ENCODE data around the gene KRTAP10-11. TPM values are rescaled to one million over a fixed set of nuclear protein-coding genes. Genes with fewer than 3 reads are reported as not detected.

KRTAP10-11 gene
- total and polyA plus RNA-seq, 8 donors = not detected

DNA sequence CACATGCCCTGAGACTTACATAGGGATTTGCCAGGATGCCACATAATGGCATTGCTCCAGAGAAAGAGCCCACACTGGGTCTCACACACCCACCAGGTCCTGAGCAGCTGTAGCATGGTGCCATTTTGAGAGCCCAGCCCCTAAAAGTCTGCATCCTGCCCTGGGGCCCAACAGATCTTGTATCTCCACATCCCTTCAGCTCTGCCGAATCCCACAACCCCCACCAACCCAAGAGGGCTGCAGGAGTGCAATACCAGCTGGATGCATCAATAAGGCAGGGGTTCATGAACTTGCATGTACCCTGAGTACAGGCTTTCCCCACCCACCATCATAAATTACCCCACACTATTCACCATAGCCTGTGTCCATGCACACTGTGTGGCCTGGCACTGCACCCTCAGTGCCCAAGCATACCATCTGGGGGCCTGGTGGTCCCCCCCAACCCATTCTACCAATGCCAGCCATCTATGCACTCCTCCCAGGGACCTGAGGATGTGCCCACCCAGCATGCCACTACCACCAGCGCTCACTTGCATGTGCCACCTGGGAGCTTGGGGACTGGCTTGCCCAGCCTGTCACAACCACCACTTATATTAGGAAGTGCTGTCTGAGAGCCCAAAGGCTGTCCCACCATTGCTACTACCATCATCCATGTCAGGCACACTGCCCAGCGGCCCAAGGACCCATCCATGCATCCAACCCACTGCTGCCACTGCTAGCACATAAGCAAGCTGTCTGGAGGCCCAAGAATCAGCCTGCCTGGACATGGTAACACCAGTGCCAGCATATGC lies 24.6 kb downstream of the KRTAP10-11 start:
- intact Hi-C loops (cut with DNase I) = no loop called here
- no peak overlapping the region for H3K4me3 ChIP-seq
- no peaks in the 10 kb centered on the region for H3K9me3 ChIP-seq
- 54 to 61% methylated on average over 3 of the region's 3 CpGs for WGBS, 2 donors
- no peaks in the 10 kb centered on the region for H3K4me1 ChIP-seq
- TF ChIP-seq, protein P1, sequence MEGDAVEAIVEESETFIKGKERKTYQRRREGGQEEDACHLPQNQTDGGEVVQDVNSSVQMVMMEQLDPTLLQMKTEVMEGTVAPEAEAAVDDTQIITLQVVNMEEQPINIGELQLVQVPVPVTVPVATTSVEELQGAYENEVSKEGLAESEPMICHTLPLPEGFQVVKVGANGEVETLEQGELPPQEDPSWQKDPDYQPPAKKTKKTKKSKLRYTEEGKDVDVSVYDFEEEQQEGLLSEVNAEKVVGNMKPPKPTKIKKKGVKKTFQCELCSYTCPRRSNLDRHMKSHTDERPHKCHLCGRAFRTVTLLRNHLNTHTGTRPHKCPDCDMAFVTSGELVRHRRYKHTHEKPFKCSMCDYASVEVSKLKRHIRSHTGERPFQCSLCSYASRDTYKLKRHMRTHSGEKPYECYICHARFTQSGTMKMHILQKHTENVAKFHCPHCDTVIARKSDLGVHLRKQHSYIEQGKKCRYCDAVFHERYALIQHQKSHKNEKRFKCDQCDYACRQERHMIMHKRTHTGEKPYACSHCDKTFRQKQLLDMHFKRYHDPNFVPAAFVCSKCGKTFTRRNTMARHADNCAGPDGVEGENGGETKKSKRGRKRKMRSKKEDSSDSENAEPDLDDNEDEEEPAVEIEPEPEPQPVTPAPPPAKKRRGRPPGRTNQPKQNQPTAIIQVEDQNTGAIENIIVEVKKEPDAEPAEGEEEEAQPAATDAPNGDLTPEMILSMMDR (IDR thresholded peaks at IDR 0.05) = no peak
- no peak for FAIRE-seq
- peaks cover 0 to 6% (median 0%) of the 10 kb centered on the region in 4 donors for H3K27me3 ChIP-seq
- H3K27ac ChIP-seq = no peak overlapping the region
- DNase-seq = no peak
- H3K36me3 ChIP-seq = no peaks in the 10 kb centered on the region
- ATAC-seq = no peak

DNA sequence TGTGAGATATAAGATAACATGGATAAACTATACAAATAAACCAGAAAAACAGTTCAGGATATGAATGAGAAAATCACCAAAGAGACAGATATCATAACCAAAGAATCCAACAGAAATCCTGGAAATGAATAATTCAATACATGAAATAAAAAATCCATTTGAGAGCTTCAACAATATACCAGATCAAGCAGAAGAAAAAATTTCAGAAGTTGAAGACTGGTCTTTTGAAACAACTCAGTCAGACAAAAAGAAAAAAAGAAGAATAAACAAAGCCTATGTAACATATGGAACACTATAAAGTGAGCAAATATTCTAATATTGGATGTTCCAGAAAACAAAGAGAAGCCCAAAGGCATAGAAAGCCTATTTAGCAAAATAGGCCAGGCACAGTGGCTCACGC lies 25.7 kb downstream of the KRTAP10-11 start:
- TF ChIP-seq, protein P1 (IDR thresholded peaks at IDR 0.05) = no peak
- H3K4me1 ChIP-seq = no peaks in the 10 kb centered on the region
- 90 to 93% methylated on average over 1 of the region's 1 CpG for WGBS, 2 donors
- DNase-seq (no peak), ATAC-seq (no peak), FAIRE-seq (no peak)
- intact Hi-C loops (cut with DNase I) = no loop called here
- no peaks in the 10 kb centered on the region for H3K36me3 ChIP-seq
- H3K9me3 ChIP-seq = no peaks in the 10 kb centered on the region
- H3K4me3 ChIP-seq = no peak overlapping the region
- H3K27me3 ChIP-seq = peaks cover 0 to 6% (median 0%) of the 10 kb centered on the region in 4 donors
- H3K27ac ChIP-seq = no peak overlapping the region

DNA sequence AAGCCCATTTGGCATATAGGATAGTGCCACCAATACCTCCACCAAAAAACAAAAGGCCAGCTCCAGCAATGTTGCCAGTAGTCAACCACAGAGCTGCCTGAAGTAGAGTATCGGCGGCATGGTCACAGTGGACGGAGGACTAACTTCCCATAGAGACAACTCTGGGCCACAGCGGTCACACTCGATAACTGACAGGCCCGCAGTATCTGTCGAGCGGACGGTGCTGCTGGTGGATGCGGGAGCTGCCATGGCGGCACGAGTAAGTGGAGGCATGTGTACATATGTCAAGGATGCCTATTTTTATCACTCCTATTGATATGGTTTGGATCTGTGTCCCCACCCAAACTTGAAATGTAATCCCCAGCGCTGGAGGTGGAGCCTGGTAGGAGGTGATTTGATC lies 31.7 kb downstream of the KRTAP10-11 start:
- Histone ChIP-seq H3K4me1 (no peaks in the 10 kb centered on the region), H3K27me3 (no peaks in the 10 kb centered on the region), H3K9me3 (no peaks in the 10 kb centered on the region), H3K4me3 (no peak overlapping the region), H3K27ac (no peak overlapping the region), H3K36me3 (no peaks in the 10 kb centered on the region)
- ATAC-seq = no peak
- no peak for FAIRE-seq
- 81 to 86% methylated on average over 13 of the region's 13 CpGs for WGBS, 2 donors
- TF ChIP-seq, protein P1 (IDR thresholded peaks at IDR 0.05) = no peak
- intact Hi-C loops (cut with DNase I) = no loop called here
- no peak for DNase-seq

DNA sequence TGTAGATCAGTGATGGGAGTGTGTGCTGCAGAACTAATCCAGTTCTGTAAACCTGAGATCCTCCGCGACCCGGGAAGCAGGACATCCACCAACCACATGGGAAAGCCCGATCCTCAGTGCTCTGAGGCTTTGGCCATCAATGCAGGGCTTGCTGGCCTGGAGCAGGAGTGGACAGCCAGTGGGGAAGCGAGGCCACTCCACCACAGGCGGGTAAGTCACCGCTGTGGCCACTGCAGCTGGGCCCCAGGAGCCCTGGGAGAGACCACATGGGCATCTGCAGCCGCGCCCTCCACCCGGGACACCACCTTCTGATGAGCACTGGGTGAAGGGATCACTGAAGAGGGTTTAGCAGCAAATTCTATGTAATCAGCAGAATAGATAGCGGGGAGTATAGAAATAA lies 34.9 kb downstream of the KRTAP10-11 start:
- TF ChIP-seq, protein P1 (IDR thresholded peaks at IDR 0.05) = no peak
- Histone ChIP-seq H3K4me1 (no peaks in the 10 kb centered on the region), H3K27ac (no peak overlapping the region), H3K27me3 (no peaks in the 10 kb centered on the region), H3K36me3 (no peaks in the 10 kb centered on the region), H3K9me3 (no peaks in the 10 kb centered on the region), H3K4me3 (no peak overlapping the region)
- 55 to 79% methylated on average over 11 of the region's 11 CpGs for WGBS, 2 donors
- ATAC-seq (no peak), DNase-seq (no peak), FAIRE-seq (no peak)
- intact Hi-C loops (cut with DNase I) = no loop called here

DNA sequence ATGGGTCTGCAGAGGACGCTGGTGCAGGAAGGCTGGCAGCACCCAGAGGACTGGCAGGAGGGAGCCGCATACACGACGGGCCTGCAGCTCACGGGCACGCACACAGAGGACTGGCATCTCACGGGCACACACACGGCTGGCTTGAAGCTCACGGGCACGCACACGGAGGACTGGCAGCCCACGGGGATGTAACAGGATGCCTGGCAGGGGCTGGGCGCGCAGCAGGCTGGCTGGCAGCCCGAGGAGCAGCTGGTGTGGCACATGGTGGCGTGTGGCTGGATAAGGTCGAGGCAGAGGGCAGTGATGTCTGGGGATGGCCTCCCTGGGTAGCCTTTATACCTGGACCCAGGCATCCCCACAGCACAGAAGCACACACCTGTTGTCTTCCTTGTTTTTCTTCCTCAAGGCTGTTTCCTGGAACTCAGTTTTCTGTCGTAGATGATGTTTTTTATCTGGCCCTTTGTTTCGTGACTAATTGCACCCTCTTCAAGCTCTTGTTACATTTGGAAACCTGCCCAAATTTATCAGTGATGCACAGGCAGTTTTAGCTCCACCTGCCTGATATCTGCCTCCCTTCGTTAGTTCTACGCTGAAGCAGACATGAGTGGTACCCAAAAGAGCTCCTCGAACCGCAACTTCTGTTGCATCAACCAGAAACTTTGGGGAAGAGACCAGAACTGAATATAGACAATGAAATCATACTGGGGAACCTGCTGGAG lies 35.8 kb downstream of the KRTAP10-11 start, which contains the start of gene KRTAP12-1:
TSS of gene KRTAP12-1 (minus strand) at position 303 of the 719 bp plus-strand sequence. CDS start at position 263, 40 bp downstream.
- no peaks in the 10 kb centered on the region for H3K9me3 ChIP-seq
- H3K27ac ChIP-seq = no peak within 1 kb of the TSS
- no peak for DNase-seq
- 57 to 63% methylated on average over 23 of the region's 23 CpGs for WGBS, 2 donors
- FAIRE-seq = no peak
- ATAC-seq = no peak
- H3K4me1 ChIP-seq = no peaks in the 10 kb centered on the region
- H3K27me3 ChIP-seq = no peaks in the 10 kb centered on the region
- no peak within 1 kb of the TSS for H3K4me3 ChIP-seq
- intact Hi-C loops (cut with DNase I) = no loop called here
- no peaks in the 10 kb centered on the region for H3K36me3 ChIP-seq
- TF ChIP-seq, protein P1 (IDR thresholded peaks at IDR 0.05) = no peak

All from pancreas (tissue), 10 donors.